GM10248 (cell line): ENCODE results near the gene LYRM4.

ENCODE experiments used
- CTCF ChIA-PET: fragments of 300-600 bp; sonication (Branson Sonifier 250); formaldehyde crosslinking; extraction: SDS; loops from one replicate; lab custom pipeline; 2021; ENCODE audit warnings: antibody characterized with exemption; lab: Yijun Ruan, JAX
- POLR2A ChIA-PET: fragments of 350-650 bp; sonication (Branson Sonifier 250); formaldehyde crosslinking; extraction: SDS; loops from one replicate; lab custom pipeline; 2020; ENCODE audit warnings: antibody characterized with exemption; lab: Yijun Ruan, JAX
- DNase-seq: peaks from one replicate; pipeline ENCODE4 v3.0.0; 2012; ENCODE audit errors: extremely low spot score
- TF ChIP-seq, protein P1 (sequence below): IDR thresholded peaks from 2 replicates; pipeline ENCODE4 v1.5.1; 2012; ENCODE audit warnings: mild to moderate bottlenecking, low read depth; ENCODE audit errors: extremely low read depth, missing control alignments, control extremely low read depth

The LYRM4 gene

DNA sequence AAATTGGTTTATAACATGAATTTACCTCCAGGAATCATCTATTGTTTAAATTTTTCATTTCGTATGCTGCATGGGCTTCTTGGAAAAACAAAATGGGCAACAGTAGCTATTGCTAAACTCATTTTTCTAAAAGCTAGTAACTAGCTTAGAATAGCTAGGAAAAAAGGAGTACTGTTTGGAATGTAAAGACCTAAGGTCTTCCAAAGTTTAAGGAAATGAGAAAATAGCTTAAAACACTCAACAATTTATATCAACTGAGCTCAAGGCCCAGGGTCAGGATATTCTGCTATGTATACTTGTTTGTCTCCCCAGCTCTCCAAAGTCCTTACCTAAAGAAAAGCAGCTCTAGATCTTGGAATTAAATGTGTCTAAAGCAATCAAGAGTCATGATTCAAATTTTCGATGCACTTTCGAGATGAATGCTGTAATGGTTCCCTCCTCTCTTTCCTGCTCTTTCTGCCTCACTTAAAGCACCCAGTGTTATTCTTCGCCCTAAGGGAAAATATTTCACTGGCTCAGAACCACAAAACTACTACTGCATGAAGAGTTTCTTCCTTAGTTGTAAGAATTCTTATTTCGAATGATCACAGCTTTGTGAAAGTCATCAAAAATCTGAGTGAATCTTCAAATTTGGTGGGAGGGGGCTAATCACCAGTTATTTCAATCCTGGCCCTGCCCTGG is 41.6 kb downstream of the LYRM4 start:
- ChIA-PET POLR2A (interaction anchor here (0.6 kb wide), 1 partner anchor 1804 kb away, joined by 3 read pairs; no protein-coding TSS in a partner anchor), CTCF (interaction anchor here (1.0 to 2.4 kb wide), 5 partner anchors 12 to 80 kb away, joined by 3 to 12 read pairs (median 3); no protein-coding TSS in a partner anchor)
- TF ChIP-seq, protein P1, sequence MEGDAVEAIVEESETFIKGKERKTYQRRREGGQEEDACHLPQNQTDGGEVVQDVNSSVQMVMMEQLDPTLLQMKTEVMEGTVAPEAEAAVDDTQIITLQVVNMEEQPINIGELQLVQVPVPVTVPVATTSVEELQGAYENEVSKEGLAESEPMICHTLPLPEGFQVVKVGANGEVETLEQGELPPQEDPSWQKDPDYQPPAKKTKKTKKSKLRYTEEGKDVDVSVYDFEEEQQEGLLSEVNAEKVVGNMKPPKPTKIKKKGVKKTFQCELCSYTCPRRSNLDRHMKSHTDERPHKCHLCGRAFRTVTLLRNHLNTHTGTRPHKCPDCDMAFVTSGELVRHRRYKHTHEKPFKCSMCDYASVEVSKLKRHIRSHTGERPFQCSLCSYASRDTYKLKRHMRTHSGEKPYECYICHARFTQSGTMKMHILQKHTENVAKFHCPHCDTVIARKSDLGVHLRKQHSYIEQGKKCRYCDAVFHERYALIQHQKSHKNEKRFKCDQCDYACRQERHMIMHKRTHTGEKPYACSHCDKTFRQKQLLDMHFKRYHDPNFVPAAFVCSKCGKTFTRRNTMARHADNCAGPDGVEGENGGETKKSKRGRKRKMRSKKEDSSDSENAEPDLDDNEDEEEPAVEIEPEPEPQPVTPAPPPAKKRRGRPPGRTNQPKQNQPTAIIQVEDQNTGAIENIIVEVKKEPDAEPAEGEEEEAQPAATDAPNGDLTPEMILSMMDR = no peak
- no peak for DNase-seq

DNA sequence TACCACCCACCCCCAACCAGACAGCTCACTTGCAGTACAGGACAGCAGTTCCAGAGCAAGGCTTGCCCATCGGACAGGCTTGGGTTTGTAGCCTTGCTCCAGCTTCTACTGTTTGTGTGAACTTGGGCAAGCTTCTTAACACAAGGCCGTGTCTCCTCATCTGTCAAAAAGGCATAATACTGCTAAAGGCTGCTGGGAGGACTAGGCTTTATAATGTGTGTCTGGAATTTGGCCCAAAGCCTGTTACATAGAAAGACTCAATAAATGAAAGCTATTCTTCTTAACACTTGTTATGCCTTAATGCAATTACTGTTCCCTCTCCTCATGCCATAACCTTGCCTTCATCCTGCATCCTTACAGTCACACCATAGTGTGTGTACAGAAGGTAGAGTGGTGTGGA is 43.4 kb downstream of the LYRM4 start:
- TF ChIP-seq, protein P1 = no peak
- ChIA-PET POLR2A (no interaction called here), CTCF (interaction anchor here (1.0 to 2.4 kb wide), 5 partner anchors 11 to 78 kb away, joined by 3 to 12 read pairs (median 4); no protein-coding TSS in a partner anchor)
- DNase-seq = no peak

DNA sequence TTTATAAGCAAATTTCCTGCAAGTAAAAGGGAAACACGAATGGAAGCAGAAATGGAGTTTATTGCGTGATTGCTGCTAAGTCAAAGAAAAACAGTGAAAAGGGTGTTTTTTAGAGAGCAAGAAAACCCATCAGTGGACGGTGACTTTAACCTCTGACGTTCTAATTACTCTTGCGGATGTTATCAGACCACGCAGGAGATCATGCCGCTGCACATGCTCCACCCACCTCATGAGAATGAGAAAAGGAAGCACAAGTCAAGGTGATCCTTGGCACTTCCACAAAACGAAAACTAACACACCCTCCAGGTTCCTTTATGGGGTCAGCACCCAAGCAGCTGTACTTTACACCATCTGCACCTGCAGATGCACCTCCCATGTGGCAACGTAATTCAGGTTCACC is 45.0 kb downstream of the LYRM4 start:
- TF ChIP-seq, protein P1 = no peak
- ChIA-PET POLR2A (no interaction called here), CTCF (interaction anchor here (0.7 to 3.8 kb wide), 6 partner anchors 19 to 165 kb away, joined by 3 to 15 read pairs (median 4); no protein-coding TSS in a partner anchor)
- no peak for DNase-seq

DNA sequence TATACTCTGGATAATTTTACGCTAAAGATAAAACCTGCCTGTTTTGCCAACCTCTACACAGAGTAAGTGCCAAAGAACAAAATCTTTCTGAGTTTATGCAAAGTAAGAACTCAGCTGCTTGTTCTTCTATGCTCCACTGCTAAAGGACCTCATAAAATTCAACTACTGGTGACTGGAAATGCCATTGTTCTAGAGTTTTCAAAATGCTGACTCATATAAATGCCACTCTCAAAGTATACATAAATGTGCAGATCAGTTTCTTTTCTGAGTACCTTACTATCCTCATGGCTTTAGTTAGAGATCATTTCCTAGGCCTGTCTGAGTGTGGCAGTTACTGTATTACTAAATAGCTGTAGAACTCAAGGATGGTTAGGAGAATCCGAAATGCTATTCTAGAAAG is 45.6 kb downstream of the LYRM4 start:
- POLR2A ChIA-PET = no interaction called here
- TF ChIP-seq, protein P1 = no peak
- CTCF ChIA-PET = interaction anchor here (0.9 to 3.8 kb wide), 7 partner anchors 10 to 194 kb away, joined by 3 to 15 read pairs (median 4); no protein-coding TSS in a partner anchor
- no peak for DNase-seq

DNA sequence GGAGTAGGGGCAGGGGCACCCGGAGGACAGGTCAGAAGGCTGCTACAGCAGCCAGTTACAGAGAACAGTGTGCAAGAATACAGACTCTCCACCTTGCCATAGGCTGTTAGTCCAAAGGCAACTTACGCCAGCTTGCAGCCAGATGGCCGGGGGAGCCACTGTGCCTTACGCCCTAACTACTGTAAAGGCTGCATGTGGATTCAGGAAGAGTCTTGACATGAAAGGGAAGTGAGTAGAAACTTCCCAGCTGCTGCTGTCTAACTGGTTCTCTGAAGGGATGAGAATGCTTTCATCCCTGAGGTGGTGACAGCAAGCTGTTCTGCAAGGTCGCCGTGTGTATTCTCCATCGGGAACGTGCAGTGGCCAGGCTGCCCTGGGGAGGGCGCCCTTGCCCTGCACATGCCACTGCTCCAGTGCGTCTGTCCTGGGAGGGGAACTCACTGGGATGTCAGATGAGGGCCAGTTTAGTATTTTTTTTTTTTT is 46.1 kb downstream of the LYRM4 start:
- ChIA-PET POLR2A (no interaction called here), CTCF (interaction anchor here (0.9 to 3.8 kb wide), 8 partner anchors 9 to 195 kb away, joined by 3 to 15 read pairs (median 4); no protein-coding TSS in a partner anchor)
- TF ChIP-seq, protein P1 = peak; percentile 58
- DNase-seq = no peak

DNA sequence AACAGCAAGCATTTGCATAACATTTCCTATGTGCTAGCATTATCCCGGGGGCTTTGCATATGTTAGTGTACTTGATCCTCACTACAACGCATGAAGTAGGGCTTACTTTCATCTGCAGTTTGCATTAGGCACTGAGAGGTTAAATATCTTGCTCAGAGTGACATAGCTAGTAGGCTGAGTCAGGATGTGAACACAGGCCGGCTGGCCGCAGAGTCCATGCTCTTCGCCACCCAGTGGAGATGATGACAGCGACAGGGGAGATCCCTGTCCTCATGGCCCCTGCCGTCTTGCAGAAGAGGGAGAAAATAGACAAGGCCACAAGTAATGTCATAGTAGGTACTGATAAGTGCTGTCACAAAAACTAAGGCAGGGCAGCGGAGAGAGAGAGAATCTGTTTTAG is 46.9 kb downstream of the LYRM4 start:
- TF ChIP-seq, protein P1 = no peak
- POLR2A ChIA-PET = no interaction called here
- no peak for DNase-seq
- CTCF ChIA-PET = interaction anchor here (1.4 to 3.8 kb wide), 6 partner anchors 8 to 89 kb away, joined by 3 to 15 read pairs (median 5); no protein-coding TSS in a partner anchor
